Activated naive CD4-positive, alpha-beta T cell treated with anti-CD3 and anti-CD28 coated beads for 36 hours (primary cell): ENCODE results near the gene TMEM222. TPM values are rescaled to one million over a fixed set of nuclear protein-coding genes. Genes with fewer than 3 reads are reported as not detected.

Experiments
- CTCF ChIA-PET: fragments of 350-600 bp; sonication (Branson Sonifier 250); formaldehyde crosslinking; loops from one replicate; lab custom pipeline; 2021; ENCODE audit warnings: antibody characterized with exemption; lab: Charles Lee
- DNase-seq: peaks from one replicate; pipeline ENCODE4 v3.0.0-alpha.2; 2020
- H3K27ac Mint-ChIP-seq: one replicate; pipeline ENCODE4 v1.8.0; 2021; ENCODE audit warnings: mild to moderate bottlenecking, mixed read lengths
- H3K27me3 Mint-ChIP-seq: one replicate; pipeline ENCODE4 v1.8.0; 2021; ENCODE audit warnings: low read depth, mixed read lengths
- H3K36me3 Mint-ChIP-seq: one replicate; pipeline ENCODE4 v1.8.0; 2021; ENCODE audit warnings: low read depth, mixed read lengths
- H3K4me1 Mint-ChIP-seq: one replicate; pipeline ENCODE4 v1.8.0; 2021; ENCODE audit warnings: low read depth, mixed read lengths
- H3K4me3 Mint-ChIP-seq: one replicate; pipeline ENCODE4 v1.8.0; 2021; ENCODE audit warnings: mild to moderate bottlenecking, moderate library complexity, mixed read lengths
- H3K9me3 Mint-ChIP-seq: one replicate; pipeline ENCODE4 v1.8.0; 2021; ENCODE audit warnings: mixed read lengths
- intact Hi-C: fragments of 100-400 bp; cut with micrococcal nuclease; formaldehyde crosslinking; loops from one replicate; pipeline ENCODE4 v1.15.1; 2023
- total RNA-seq, 2 experiments: library from RNA; stranded (reverse); gene quantifications; one replicate each; pipeline ENCODE4 v1.2.3, GENCODE V29; 2021

TMEM222 gene
- total RNA-seq, 2 experiments from 2014 or later, result 22.0 to 22.8 TPM

DNA sequence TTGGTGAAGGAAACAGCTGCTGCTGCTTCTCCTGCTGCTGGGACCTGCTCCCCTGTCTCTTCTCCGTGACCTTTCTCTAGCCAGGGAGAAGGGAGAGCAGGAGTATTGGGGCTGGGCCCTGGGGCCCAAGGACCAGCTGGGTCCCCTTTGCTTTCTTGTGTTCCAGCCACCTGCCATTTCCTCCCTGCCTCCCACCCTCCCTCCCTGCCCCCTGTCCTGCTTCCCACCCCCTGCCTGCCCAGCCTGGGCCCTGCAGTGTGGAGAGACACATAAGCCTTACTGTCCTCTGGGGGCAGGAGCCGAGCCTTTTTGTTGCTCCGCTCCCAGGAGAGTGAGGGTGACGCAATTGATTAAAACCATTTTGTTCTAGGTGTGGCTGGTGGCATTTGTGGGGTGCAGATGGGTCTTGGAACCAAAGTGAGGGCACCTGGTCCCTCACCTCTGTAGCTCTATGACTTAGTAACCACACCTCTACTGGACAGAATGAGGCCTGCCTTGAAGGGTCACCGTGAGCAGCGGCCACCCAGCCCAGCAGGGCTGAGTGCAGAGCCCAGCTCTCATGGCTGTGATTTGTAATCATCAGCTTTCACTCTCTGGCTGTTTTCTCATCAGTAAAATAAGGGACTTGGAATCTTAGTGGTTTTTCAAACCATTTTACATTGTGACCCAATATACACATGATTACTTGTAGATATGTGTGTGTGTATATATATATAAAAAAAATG, 13.9 kb upstream of the TMEM222 start:
- CTCF ChIA-PET, result interaction anchor here (0.5 to 3.3 kb wide), 5 partner anchors 8 to 80 kb away, joined by 3 to 17 read pairs (median 6); no protein-coding TSS in a partner anchor
- Mint-ChIP-seq H3K9me3 (no peaks in the 10 kb centered on the region), H3K4me1 (no peaks in the 10 kb centered on the region), H3K27me3 (no peaks in the 10 kb centered on the region), H3K36me3 (peaks cover 1% of the 10 kb centered on the region), H3K27ac (no peak overlapping the region), H3K4me3 (no peak overlapping the region)
- no peak for DNase-seq
- intact Hi-C loops, result no loop called here

DNA sequence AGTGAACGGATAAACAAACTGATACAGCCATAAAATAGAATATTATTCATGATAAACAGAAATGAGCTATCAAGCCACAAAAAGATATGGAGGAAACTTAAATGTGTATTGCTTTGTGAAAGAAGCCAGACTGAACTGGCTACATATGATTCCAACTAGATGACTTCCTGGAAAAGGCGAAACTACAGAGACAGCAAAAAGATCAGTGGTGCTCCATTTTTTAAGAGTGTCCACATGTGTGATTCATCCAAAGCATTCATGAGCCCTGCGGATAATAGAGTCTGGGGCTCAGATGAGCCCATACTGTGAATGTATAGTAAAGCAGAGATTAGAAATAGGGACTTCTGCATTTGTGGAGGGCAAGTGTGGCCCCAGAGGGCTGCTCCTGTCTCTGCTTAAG, 7.8 kb upstream of the TMEM222 start:
- Mint-ChIP-seq H3K36me3 (no peaks in the 10 kb centered on the region), H3K9me3 (no peaks in the 10 kb centered on the region), H3K4me1 (no peaks in the 10 kb centered on the region), H3K27ac (no peak overlapping the region), H3K27me3 (no peaks in the 10 kb centered on the region), H3K4me3 (no peak overlapping the region)
- CTCF ChIA-PET, result interaction anchor here (0.6 to 6.8 kb wide), 5 partner anchors 13 to 243 kb away, joined by 3 to 31 read pairs (median 4); no protein-coding TSS in a partner anchor
- no peak for DNase-seq
- intact Hi-C loops, result no loop called here

DNA sequence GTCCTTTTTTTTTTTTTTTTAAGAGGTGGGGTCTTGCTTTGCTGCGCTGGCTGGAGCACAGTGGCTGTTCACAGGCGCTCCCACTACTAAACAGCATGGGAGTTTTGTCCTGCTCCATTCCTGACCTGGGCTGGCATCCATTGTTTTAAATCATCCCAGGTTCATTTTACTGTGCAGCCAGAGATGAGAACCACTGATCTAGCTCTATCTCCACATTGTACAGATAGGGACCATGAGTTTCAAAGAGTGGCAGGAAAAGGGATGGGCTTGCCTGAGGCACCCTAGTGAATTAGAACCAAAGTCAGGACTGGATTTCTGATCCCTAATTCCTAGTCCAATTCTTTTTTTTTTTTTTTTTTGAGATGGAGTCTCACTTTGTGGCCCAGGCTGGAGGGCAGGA, 7.2 kb upstream of the TMEM222 start:
- no peaks in the 10 kb centered on the region for H3K4me1 Mint-ChIP-seq
- no peak overlapping the region for H3K27ac Mint-ChIP-seq
- no peaks in the 10 kb centered on the region for H3K9me3 Mint-ChIP-seq
- H3K36me3 Mint-ChIP-seq, result no peaks in the 10 kb centered on the region
- intact Hi-C loops, result no loop called here
- CTCF ChIA-PET, result interaction anchor here (0.6 to 6.8 kb wide), 4 partner anchors 14 to 242 kb away, joined by 4 to 31 read pairs (median 5); no protein-coding TSS in a partner anchor
- H3K27me3 Mint-ChIP-seq, result no peaks in the 10 kb centered on the region
- no peak for DNase-seq
- no peak overlapping the region for H3K4me3 Mint-ChIP-seq

DNA sequence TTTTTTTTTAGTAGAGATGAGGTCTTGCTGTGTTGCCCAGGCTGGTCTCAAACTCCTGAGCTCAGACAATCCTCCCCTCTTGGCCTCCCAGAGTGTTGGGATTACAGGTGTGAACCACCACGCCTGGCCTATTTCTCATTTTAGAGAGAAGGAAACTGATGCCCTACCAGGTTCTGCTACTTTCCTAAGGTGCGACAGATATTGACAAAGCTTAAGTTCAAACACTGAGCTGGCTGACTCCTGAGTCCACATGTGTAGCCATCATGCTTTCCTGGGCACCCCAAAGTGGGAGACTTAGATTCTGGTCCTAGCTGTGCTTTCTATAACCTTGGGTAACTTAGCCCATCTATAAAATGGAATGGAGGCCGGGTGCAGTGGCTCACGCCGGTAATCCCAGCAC, 5.1 kb upstream of the TMEM222 start:
- Mint-ChIP-seq H3K36me3 (no peaks in the 10 kb centered on the region), H3K9me3 (no peaks in the 10 kb centered on the region), H3K4me3 (no peak overlapping the region), H3K27ac (no peak overlapping the region), H3K4me1 (peaks cover 7% of the 10 kb centered on the region), H3K27me3 (no peaks in the 10 kb centered on the region)
- CTCF ChIA-PET, result interaction anchor here (0.7 to 6.8 kb wide), 6 partner anchors 10 to 323 kb away, joined by 3 to 31 read pairs (median 4); partner anchors contain the start of genes GPR3 and SLC9A1
- intact Hi-C loops, result no loop called here
- no peak for DNase-seq

DNA sequence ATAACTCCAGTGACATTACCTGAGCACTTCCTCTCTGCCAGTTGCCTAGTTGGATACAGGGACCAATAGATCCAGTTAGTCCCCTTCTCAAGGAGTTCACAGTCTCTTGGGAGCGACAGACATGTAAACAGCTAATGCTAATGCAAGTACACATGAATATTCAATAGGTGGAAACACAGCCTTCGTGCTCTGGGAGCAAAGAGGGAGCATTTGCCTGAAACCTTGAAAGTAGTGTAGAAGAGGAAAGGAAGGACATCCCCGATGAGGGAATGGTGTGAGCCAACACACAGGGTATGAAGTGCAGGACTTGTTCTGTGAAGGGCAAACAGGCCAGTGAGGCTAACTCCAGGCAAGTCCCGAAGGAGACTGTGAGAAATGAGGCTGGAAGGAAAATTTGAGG, 3.8 kb upstream of the TMEM222 start:
- Mint-ChIP-seq H3K36me3 (no peaks in the 10 kb centered on the region), H3K9me3 (no peaks in the 10 kb centered on the region), H3K4me3 (no peak overlapping the region), H3K27ac (no peak overlapping the region), H3K27me3 (no peaks in the 10 kb centered on the region), H3K4me1 (peaks cover 10% of the 10 kb centered on the region)
- intact Hi-C loops, result no loop called here
- DNase-seq, result no peak
- CTCF ChIA-PET, result interaction anchor here (0.7 to 6.8 kb wide), 2 partner anchors 17 to 22 kb away, joined by 3 to 31 read pairs; no protein-coding TSS in a partner anchor

DNA sequence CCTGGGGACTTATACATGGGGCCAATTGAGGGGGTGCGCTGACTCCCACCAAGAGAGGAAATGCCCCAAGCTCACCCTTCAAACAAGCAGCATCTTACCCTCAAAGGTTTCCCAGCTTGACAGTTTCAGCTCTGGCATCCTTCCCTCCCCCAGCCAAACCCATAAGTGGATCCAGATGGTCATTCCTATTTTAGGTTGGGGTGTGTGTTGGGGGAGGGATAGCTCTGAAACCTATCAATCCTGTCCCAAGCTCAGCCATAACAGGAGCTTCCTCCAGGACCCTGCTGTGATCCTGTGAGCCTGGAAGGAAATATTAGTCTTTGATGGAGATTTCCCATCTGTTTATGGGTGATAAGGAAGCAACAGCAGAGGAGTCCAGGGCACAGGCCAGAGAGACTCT, 3.4 kb upstream of the TMEM222 start:
- no peak overlapping the region for H3K27ac Mint-ChIP-seq
- peaks cover 13% of the 10 kb centered on the region for H3K4me1 Mint-ChIP-seq
- no peaks in the 10 kb centered on the region for H3K36me3 Mint-ChIP-seq
- CTCF ChIA-PET, result interaction anchor here (0.7 to 6.8 kb wide), 2 partner anchors 18 to 225 kb away, joined by 3 to 31 read pairs; no protein-coding TSS in a partner anchor
- H3K9me3 Mint-ChIP-seq, result no peaks in the 10 kb centered on the region
- H3K4me3 Mint-ChIP-seq, result no peak overlapping the region
- intact Hi-C loops, result no loop called here
- no peaks in the 10 kb centered on the region for H3K27me3 Mint-ChIP-seq
- DNase-seq, result no peak

DNA sequence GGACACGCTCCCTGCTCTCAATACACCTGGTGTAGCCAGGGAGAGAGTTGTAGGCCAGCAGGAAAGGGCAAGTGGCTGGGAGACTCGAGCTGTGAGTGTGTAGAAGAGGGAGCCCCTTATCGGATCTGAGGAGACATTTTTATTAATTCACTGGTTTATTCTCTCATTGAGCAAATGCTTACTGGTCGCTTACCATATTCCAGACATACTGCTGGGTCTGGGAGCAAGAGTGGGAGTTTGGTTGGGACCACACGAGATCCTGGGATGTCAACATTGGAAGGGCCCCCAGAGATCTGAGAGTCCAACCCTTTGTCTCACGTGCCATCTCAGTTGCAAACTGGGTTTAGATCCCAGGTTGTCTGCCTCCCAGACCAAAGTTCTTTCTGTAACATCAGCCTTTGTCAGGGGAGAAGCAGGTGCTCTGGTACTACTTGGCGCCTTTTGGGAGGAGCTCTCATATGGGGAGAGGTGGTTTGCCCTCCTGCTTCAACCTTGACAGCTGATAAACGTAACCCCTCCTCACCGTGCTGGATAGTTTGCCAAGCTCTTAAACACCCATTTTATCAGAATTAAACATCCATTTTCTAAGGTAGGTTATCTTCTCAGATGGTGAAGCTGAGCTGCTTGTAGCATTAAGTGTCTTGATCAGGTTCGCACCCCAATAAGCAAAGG, 742 bp downstream of the TMEM222 start:
- Mint-ChIP-seq H3K9me3 (no peaks in the 10 kb centered on the region), H3K27ac (peak overlapping the region; percentile 86), H3K4me3 (peak overlapping the region; percentile 94), H3K27me3 (no peaks in the 10 kb centered on the region), H3K36me3 (peaks cover 9% of the 10 kb centered on the region), H3K4me1 (peaks cover 48% of the 10 kb centered on the region)
- DNase-seq, result no peak
- intact Hi-C loops, result loop anchor here (1.0 to 2.0 kb wide), 5 partner anchors 19 to 168 kb away; partner anchors contain the start of genes GPR3, MAP3K6, SLC9A1 and WASF2
- CTCF ChIA-PET, result interaction anchor here (0.6 to 2.0 kb wide), 9 partner anchors 10 to 449 kb away, joined by 3 to 22 read pairs (median 3); no protein-coding TSS in a partner anchor

DNA sequence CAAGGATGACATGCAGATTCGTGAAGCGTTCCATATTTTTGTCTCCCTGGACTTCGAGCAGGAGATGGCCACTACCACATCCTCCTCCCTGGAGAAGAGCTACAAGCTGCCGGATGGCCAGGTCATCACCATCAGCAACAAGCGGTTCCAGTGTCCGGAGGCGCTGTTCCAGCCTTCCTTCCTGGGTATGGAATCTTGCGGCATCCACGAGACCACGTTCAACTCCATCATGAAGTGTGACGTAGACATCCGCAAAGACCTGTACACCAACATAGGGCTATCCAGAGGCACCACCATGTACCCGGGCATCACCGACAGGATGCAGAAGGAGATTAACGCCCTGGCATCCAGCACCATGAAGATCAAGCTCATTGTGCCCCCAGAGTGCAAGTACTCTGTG, 3.3 kb downstream of the TMEM222 start:
- intact Hi-C loops, result no loop called here
- H3K27ac Mint-ChIP-seq, result peak overlapping the region; percentile 9
- no peaks in the 10 kb centered on the region for H3K27me3 Mint-ChIP-seq
- H3K36me3 Mint-ChIP-seq, result peaks cover 13% of the 10 kb centered on the region
- H3K9me3 Mint-ChIP-seq, result no peaks in the 10 kb centered on the region
- H3K4me1 Mint-ChIP-seq, result peaks cover 65% of the 10 kb centered on the region
- CTCF ChIA-PET, result no interaction called here
- no peak overlapping the region for H3K4me3 Mint-ChIP-seq
- DNase-seq, result no peak

DNA sequence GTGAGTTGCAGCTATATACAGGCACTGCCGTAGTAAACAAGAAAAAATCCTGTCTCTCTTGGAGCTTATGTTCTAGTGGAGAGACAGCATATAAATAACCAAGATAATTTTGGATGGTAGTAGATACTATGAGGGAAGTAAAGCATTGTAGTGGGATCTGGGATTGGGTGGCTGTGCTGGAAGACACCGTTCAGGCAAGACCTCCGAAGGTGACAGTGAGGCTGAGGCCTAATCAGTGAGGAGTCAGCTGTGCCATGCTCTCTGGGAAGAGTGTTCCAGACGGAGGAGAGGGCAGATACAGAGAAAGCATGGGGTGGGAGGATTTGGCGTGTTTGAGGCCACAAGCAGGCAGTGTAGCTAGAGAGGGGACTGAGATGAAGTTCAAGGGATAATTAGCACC, 6.0 kb downstream of the TMEM222 start:
- Mint-ChIP-seq H3K9me3 (no peaks in the 10 kb centered on the region), H3K27me3 (no peaks in the 10 kb centered on the region), H3K4me3 (no peak overlapping the region), H3K4me1 (peaks cover 65% of the 10 kb centered on the region), H3K27ac (peak overlapping the region; percentile 59), H3K36me3 (peaks cover 20% of the 10 kb centered on the region)
- no peak for DNase-seq
- intact Hi-C loops, result no loop called here
- CTCF ChIA-PET, result interaction anchor here (1.0 to 2.1 kb wide), 4 partner anchors 27 to 67 kb away, joined by 3 to 8 read pairs (median 7); no protein-coding TSS in a partner anchor

DNA sequence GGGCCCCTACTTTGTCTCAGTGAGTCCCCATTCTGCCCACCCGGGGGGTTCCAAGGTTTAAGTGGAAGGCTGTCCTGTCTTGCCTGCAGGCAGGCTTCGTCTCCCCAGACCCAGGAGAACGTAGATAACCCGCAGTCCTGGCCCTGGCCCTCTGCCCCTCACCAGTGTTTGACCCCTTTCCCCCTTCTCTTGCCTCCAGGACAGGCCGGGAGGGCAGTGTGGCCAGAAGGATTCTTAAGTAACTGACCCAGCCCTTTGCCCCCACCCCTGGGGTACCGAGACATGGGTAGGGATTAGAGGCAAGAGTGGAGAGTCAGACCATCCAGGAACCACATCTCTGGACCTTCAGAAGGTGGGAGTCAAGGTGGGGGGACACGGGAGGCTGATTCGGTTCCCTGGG, 8.8 kb downstream of the TMEM222 start:
- peak overlapping the region; percentile 8 for H3K27ac Mint-ChIP-seq
- peaks cover 26% of the 10 kb centered on the region for H3K36me3 Mint-ChIP-seq
- intact Hi-C loops, result no loop called here
- H3K4me1 Mint-ChIP-seq, result peaks cover 42% of the 10 kb centered on the region
- no peak for DNase-seq
- no peaks in the 10 kb centered on the region for H3K27me3 Mint-ChIP-seq
- no peak overlapping the region for H3K4me3 Mint-ChIP-seq
- CTCF ChIA-PET, result no interaction called here
- H3K9me3 Mint-ChIP-seq, result no peaks in the 10 kb centered on the region

DNA sequence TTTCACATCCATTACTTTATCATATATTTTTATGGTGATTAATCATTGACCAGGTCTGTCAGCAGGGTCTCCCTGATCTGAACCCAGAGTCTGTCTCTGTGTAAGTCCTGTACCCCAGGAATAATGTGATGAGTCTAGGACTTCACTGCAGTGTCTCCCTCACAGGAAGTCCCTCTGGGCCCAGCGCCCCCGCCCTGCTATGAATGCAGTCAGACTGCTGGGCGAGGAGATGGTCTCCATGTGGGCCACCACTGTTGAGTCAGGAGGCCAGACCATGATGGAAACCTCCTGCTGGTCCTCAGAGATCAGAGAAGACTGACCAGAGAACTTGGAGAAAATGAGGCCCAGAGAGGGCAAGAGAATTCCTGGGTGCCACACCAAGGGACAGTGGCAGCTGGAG, 9.5 kb downstream of the TMEM222 start:
- CTCF ChIA-PET, result interaction anchor here (2.1 to 3.1 kb wide), 4 partner anchors 8 to 68 kb away, joined by 7 to 22 read pairs (median 12); partner anchors contain the start of gene TMEM222
- Mint-ChIP-seq H3K4me3 (no peak overlapping the region), H3K36me3 (peaks cover 31% of the 10 kb centered on the region), H3K27ac (no peak overlapping the region), H3K27me3 (no peaks in the 10 kb centered on the region), H3K4me1 (peaks cover 36% of the 10 kb centered on the region), H3K9me3 (no peaks in the 10 kb centered on the region)
- intact Hi-C loops, result no loop called here
- no peak for DNase-seq

DNA sequence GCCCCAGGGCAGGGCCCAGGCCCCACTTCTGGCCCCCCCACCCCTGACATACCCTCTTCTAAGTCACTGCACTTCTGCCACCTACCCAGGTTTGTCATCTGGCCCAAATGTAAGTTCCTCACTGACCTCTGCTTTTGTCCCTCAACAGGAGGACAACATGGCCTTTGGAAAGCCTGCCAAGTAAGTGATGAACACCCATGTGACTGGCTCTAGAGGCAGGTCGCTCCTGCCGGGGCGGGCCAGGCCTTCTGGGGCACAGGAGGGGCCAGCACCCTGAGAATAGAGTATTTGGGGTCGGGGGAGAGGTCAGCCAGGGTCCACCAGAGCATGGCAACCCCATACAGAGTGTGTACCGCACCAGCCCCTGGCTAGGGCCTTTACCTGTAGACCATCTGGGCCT, 10.0 kb downstream of the TMEM222 start:
- intact Hi-C loops, result loop anchor here (1.0 kb wide), 1 partner anchor 56 kb away; no protein-coding TSS in a partner anchor
- no peaks in the 10 kb centered on the region for H3K27me3 Mint-ChIP-seq
- peaks cover 31% of the 10 kb centered on the region for H3K4me1 Mint-ChIP-seq
- H3K27ac Mint-ChIP-seq, result no peak overlapping the region
- no peak overlapping the region for H3K4me3 Mint-ChIP-seq
- no peaks in the 10 kb centered on the region for H3K9me3 Mint-ChIP-seq
- peaks cover 34% of the 10 kb centered on the region for H3K36me3 Mint-ChIP-seq
- DNase-seq, result no peak
- CTCF ChIA-PET, result interaction anchor here (0.8 to 5.1 kb wide), 23 partner anchors 7 to 287 kb away, joined by 3 to 41 read pairs (median 7); partner anchors contain the start of genes SYTL1 and TMEM222
